OCI-LY1 (cell line): Measurements from ENCODE around the gene SLC16A13.

ENCODE experiments used
- CTCF ChIP-seq: fragments of 200-600 bp; sonication (generic), shearing (Covaris generic); IDR thresholded peaks from 2 replicates; pipeline ENCODE4 v1.5.1; 2017; ENCODE audit warnings: mild to moderate bottlenecking, antibody characterized with exemption, low read length, moderate library complexity, mixed read lengths
- EZH2 ChIP-seq: fragments of 200-600 bp; sonication (generic), shearing (Covaris generic); IDR thresholded peaks from 2 replicates; pipeline ENCODE4 v1.8.0; 2017; ENCODE audit warnings: borderline replicate concordance, mixed run types, mild to moderate bottlenecking, antibody characterized with exemption, low read length, moderate library complexity, mixed read lengths

GRCh38 chr17:7034955-7035590, 742 bp upstream of the SLC16A13 start:
- TF ChIP-seq CTCF, result no peak
- no peak for TF ChIP-seq EZH2
